Hematopoietic multipotent progenitor cell (in vitro differentiated cells): Measurements from ENCODE around the gene ZKSCAN2. TPM values are rescaled to one million over a fixed set of nuclear protein-coding genes. Genes with fewer than 3 reads are reported as not detected.

ENCODE experiments used
- DNase-seq, 3 donors: peaks; one replicate each; pipeline ENCODE4 v3.0.0-alpha.2; 2011 to 2015; ENCODE audit warnings: low read depth in 2 of 3, low spot score in 2 of 3
- total RNA-seq: library from RNA; depleted of rRNA; stranded (reverse); fragments of >200 nt; gene quantifications from one replicate; pipeline ENCODE4 v1.2.3, GENCODE V29; 2012

Gene ZKSCAN2
- 4.0 TPM for total RNA-seq

DNA sequence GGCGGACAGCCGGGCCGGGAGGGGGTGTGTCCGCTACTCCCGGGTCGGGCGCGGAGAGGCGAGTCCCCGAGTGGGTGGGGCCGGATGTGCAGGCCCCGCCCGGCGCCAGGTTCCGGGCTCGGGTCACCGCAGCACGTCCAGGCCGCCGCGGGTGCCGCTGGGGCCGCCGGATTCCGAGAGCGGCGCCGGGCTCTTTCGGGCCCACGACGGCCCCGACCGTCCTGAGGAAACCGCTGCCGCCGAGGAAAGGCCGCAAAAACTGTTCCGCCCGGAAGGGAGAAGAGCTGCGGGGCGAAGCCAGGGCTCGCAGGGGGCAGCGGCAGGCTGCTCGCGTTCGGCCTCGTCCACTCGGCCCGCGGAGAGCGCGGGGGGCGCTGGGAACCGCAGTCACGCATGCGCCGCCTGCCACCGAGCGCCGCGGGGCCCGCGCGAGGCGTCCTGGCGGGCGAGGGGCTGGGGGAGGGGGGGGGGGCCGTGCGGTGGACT lies at the start of gene ZKSCAN2:
TSS of gene ZKSCAN2 (minus strand) at position 376 of the 486 bp plus-strand sequence. CDS start 718 bp downstream, outside the sequence.
- peak; percentile 70 to 85 (median 81) for DNase-seq

DNA sequence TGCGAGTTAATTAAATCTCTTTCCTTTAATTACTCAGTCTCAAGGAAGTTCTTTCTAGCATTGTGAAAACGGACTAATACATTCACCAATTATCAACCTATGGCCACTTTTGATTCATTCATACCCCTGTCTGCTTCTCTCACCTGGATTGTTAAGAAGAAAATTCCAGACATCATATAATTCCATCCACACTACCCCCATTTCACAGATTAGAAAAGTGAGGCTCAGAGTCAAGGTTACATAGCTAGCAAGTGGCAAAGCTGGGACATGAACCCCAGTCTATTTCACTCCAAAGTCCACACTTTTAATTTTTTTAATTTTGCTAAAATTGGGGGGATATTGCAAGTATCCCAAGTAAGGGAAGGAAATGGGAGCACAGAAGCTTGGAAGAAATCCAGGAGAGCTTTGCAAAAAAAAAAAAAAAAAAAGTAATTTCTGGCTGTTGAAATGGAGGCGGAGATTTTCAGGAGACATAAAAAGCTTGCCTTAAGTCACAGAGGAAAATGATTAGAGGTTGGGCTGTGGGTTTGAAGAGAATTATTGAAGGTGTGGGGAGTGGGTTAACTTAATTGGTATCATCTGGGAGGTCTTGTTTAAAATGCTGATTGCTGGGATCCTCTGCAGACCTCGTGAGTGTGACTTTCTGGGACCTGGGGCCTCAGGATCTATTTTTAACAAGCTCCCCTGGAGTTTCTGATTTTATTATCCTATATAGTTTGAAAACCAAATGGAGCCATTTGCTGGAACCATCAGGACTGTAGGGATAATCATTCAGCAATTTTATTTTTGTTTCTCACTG lies 42.3 kb upstream of the ZKSCAN2 start:
- no peak for DNase-seq

DNA sequence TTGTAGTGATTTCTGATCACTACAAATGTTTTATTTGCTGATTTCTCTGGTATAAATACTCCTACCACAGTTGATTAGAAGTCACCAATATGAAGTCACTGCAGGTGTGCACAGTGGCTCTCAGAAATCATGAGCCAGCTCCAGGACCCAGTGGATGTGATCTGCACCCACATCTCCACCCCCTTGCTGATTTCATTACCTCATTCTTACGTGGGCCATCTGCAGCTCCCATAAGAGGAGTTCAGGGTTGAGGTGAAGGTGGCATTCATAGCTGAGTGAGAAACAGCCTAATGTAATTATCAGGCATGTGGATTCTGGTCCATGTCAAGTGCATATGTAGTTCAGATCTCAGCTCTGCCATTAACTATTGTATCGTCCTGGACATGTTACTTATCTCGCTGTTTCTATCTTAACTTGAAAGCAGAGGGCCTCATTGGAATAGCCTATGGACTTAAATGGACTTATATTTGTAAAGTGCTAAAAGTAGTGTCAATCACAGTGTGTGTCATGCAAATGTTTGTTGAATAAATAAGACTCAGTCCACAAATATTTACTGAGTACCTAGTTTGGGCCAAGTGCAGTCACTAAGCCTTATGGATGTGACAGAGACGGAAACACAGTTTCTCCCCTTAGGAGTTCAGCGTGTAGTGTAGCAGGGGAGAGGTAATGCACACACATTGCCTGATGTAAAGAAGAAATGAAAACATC lies 40.7 kb upstream of the ZKSCAN2 start:
- no peak for DNase-seq

DNA sequence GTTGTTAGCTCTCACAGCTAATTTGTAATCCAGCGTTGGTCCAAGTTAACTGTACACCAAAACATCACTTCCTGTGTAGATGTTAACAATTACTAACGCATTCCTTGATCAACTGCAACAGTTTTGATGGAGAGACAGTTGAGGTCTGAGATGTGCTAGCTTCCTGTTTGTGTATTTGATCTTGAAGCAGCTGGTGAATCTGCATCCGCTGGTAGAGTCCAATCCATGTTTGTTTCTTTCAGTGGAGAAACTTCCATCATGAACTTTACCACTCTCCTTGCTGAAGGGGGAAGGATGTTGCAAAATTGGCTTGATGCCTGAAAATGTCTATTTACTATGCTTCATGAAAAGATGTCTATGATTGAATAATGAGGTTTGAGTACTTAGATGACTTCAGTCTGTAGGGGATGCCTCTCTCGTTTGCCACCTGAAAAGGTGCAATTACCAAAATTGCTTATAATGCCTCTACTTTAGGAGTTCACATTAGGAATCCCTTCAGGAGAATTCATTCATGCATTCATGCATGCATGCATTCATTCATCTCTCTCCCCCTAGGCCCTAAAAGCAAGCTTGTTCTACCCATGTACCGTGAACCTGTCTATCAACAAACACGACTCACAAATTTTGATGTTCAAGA lies 39.6 kb upstream of the ZKSCAN2 start:
- no peak for DNase-seq

DNA sequence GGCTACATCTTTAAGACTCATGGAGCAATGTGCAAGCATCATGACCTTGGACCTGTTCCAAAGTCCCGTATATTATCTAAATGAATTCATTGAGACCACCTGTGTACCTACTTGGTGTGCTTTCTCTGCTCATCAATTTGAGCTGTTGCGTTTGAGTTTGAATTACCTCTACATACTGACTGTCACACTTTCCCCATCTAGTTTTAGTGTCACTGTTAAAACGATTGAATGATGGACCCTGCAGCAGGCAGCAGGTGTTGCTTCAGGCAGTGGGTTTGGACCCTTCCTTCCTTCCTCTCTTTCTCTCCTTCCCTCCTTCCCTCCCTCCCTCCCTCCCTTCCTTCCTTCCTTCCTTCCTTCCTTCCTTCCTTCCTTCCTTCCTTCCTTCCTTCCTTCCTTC lies 33.9 kb upstream of the ZKSCAN2 start:
- DNase-seq, result no peak

DNA sequence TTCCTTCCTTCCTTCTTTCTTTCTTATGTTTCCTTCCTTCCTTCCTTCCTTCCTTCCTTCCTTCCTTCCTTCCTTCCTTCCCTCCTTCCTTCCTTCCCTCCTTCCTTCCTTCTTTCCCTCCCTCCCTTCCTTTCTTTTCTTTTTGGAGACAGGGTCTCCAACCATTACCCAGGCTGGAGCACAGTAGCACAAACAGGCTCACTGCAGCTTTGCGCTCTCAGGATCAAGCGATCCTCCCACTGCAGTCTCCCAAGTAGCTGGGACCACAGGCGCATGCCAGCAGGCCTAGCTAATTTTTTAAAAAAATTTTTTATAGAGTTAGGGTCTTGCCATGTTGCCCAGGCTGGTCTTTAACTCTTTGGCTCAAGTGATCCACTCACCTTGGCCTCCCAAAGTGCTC lies 31.8 kb upstream of the ZKSCAN2 start:
- DNase-seq, result no peak

DNA sequence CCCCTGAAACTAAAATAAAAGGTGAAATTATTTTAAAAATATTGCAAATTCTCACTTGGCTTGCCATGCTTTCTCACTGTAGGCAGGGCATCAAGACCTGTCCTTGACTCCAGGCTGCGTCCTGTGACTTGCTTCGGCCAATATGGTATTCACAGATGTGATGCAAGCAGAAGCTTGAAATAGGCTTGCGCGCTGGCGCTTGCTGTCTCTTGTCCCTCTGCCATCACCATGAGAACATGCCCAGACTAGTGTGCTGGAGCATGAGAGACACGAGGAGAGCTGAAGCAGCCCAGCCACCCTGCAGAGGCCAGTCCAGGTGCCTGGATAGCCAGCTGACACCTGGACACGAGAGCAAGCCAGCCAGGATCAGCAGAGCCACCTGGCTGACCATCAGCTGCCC lies 21.8 kb upstream of the ZKSCAN2 start:
- DNase-seq, result no peak

DNA sequence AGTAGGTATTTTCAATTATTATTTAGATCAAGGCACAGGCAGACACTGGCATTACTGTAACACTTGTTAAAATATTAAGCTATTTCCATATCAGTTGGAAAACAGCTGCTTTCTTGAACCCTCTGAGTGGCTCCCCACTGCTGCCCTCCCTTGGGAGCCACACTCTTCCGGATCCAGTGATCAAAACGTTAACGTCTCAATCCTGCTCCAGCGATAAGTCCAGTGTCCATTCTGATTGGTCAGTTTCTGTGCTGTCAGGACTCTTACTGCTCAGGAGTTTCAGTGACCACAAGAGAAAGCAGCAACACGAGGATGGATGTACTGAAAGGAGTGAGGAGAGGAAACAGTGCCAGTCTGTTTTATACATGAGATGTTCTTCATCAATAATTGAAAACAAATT lies 13.8 kb upstream of the ZKSCAN2 start:
- DNase-seq, result no peak

DNA sequence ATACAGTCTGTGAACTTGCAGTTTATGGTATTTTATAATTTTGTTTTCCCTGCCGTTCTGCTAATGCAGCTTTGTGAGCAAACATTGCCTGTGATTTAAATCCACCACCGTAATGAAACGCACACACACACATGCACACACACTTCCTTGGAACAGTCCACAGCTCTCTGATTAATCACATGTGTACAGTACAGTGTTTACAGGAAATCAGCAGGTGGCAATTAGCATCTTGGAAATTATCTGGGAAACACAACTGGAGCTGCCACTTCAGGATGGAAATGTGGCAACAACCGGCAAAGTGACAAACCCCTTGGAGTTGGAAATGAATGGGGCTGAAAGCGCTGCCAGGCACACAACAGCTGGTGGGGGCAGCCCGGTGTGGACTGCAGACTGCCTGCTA lies 12.9 kb upstream of the ZKSCAN2 start:
- DNase-seq, result no peak

DNA sequence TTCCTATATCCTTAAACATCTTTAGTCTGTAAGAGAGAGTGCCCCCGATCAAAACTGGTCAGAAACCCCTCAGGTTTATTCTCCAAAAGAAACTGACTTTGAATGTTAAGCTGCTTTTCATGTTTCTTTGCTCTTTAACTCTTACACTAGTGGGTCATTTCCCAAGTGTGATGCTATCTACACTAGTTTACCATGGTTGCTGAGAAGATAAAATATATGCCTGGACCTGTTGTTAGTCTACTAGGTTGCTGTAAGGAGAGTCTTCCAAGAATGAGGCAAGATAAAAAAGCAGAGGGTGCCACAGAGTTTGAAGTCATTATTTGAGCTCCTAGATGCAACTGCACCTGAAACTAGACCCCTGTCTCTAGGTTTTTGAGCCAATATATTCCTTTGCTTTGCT lies 12.2 kb upstream of the ZKSCAN2 start:
- no peak for DNase-seq

DNA sequence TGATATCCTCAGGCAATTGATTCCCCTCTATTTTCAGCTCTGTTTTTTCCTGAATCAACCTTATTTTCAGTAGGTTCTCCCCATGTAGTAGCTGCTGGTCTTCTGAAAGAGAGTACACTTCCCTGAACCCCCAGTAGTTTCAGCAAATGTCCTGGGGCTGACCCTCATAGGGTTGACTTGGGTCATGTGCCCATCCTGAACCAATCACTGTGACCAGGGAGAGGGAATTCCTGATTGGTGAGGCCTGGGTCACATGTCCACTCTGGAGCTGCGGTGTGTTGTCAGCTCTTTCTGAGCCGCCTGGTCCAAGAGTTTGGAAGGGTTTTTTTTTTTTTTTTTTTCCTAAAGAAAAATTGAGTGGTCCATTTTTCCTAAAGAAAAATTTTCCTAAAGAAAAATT lies 8.3 kb upstream of the ZKSCAN2 start:
- no peak for DNase-seq

DNA sequence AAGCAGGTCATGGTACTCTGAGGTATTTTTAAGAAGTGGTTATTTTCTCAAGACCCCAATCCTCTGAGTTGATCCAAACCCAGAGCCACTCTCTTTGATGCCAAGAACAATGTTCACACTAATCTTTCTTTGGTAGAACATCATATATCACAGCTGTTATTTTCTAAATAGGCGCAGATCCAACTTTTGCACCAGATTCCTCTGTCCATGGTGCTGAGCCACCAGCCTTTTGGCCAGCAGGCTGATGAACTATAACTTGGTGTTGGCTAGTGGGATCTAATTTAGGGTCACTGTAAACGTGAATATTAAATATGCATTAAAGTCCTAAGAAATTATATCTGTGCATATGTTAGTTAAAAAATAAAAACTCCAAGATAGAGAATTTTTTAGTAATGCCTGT lies 7.0 kb upstream of the ZKSCAN2 start:
- DNase-seq, result peak in 2 of 3 donors; percentile 6 to 29

DNA sequence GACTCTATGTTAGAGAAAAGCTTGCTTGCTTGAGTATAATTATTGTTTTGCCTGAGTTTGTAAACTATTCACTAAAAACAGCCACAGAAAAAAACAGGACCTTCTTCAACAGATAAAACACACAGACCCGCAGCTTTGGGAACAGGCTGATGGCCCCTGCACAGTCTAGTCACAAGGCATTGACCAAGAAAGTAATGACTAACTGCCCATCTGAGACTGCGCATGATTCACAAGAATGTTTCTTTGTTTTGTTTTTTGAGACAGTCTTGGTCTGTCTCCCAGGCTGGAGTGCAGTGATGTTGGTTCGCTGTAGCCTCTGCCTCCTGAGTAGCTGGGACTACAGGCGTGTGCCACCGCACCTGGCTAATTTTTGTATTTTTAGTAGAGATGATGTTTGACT lies 2.8 kb upstream of the ZKSCAN2 start:
- no peak for DNase-seq

DNA sequence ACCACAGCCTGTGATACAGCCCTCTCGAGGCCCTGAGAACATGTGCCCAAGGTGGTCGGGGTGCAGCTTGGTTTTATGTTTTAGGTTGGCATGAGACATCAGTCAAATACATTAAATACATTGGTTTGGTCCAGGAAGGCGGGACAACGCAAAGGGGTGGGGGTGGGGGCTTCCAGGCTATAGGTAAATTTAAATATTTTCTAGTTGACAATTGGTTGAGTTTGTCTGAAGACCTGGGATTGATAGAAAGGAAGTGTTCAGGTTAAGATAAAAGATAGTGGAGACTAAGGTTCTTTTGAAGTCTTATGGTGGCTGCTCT lies 1.2 kb upstream of the ZKSCAN2 start:
- no peak for DNase-seq

DNA sequence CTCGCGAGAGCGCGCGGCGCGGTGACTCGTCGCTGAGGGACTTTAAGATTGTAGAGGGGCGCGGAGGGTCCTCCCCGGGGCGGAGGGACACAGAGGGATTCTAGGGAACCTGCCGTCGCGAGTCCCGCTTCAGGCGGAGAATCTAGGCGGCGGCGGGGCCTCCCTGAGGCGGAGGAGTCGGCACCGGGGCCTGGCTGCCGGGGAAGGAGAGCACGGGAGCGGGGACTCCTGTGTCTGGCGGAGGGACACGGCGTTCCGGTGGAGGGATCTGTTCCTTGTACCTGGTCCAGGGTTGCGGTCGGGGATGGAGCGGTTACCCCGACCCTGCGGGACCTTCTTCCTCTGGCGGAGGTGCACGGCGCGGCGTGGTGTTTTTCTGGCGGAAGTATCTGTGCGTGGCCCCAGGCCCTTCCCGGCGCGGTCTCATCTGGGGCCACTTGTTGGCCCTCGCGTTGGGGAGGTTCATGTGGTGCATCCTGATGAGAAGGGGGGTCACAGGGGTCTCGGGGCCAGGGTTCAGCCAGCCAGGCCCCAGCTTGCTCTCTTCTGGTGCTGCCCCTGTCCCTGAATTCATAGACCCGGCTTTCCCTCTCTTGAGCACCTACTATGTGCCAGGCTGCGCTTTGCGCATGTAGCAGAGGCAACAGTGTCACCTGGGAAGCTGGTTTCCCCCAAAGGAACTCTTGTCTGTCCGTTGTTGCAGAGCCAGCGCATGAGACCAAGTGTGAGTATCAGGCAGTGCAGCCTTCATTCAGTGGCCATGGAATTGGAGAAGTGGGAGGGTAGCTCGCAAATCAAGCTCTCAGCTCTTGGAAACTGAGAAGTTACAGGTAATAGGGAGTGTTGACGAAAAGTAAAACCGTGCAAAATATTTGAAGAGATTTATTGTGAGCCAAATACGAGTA lies 563 bp upstream of the ZKSCAN2 start:
- peak in 2 of 3 donors; percentile 91 to 92 for DNase-seq

DNA sequence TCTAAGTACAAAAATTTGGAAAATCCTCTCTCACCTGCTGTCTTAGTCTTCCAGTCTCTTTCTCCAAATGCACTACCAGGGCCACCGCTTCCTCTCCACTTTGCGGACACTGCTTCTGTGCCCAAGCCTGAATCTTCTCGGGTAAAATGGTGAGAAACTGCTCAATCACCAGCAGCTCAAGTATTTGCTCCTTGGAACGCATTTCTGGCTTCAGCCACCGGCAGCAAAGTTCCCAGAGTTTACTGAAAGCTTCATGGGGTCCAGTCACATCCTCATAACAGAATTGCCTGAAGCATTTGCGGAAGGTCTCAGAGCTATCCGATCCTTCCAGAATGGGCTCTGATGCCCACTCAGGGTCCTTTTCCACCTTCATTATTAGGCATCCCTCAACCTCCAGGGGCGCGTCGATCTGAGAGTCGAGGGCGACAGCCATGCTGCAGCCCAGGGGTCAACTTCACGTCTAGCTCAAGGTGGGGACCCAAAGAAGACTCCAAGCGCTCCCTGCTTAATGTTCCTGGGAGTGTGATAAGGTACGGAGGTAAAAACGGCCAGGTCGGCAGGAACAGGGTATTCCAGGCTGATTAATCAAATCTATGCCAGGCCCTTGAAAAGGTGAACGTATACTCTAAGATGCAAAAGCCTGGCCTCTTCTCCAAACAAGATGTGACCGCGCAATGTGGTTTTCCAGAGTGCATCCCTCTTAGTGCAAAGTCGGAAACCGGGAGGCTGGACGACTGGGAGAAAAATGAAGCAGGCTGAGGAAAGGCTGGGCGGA lies 763 bp downstream of the ZKSCAN2 start:
- DNase-seq, result peak in 2 of 3 donors; percentile 32 to 57

DNA sequence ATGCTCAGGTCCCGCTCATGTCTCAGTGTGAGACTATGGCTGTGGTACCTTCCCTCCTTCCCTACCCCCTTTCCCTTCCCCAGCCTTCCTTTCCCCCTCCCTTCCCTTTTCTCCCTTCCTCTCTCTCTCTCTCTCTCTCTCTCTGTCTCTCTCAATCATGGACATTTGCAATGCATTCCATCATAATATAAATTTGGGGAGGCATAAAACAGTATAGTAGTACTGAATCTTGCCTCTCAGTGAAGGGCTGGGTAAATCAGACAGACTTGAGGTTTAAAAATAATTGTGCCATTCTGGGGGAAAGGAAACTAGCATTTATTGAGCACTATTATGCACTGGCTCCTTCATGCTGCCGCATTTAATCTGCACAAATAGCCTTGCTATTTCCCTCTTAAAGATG lies 4.3 kb downstream of the ZKSCAN2 start:
- no peak for DNase-seq

DNA sequence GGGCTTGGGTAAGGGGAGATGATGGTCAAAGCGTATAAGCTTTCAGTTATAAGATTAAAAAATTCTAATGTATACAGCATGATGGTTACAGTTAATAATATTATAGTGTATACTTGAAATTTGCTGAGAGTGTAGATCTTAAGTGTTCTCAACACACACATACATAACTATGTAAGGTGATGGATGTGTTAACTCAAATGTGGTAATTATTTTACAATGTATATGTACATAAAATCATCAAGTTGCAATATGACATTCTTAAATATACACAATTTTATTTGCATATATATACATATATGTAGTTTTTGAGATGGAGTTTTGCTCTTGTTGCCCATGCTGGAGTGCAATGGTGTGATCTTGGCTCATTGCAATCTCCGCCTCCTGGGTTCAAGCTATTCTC lies 7.2 kb downstream of the ZKSCAN2 start:
- DNase-seq, result no peak

DNA sequence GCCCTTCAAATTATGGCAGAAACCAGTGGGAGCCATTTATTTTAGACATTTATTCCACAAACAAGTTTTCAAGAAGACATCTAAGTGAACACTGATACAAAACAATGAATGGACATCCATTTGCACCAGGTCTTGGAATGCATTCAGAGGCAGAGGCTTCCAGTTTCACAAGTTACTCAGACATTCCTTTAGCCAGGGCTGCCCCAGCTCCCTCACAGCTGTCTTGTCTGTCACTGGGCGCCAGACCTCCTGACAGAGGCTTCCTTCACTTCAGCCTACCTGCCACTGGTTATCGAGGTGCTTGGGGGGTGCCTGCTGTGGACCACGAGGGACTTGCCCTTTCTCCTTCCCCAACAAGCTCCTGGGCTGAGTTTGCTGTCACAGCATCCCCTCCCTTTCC lies 21.7 kb downstream of the ZKSCAN2 start:
- no peak for DNase-seq

DNA sequence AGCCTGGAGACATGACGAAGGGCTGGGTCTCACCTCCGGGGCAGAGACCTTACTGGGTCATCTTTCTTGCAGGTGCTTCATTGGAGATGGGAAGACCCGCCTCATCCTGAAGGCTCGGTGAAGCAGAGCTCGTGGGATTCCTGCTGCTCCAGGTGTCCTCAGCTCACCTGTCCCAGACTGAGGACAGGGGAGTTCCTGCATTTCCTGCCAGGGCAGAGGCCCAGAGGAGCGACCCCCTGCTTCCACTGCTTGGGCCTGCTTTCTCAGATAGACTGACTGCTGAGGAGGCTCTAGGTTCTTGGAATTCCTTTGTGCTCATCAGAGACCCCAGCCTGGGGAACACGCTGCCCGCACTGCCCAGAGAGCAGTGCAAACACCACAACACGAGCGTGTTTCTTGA lies 29.3 kb downstream of the ZKSCAN2 start:
- DNase-seq, result no peak
